HCT116 (cell line): ENCODE results near the gene TAS2R39. TPM values are rescaled to one million over a fixed set of nuclear protein-coding genes. Genes with fewer than 3 reads are reported as not detected.

Experiments
- ATAC-seq: fragments of 200-7000 bp; cut with Tn5 transposase; 2 replicates; pipeline ENCODE4 v1.9.1; 2020; ENCODE audit warnings: mild to moderate bottlenecking, moderate library complexity
- Bru-seq: library from RNA; stranded (reverse); fragments of 400-500 nt; gene quantifications from one replicate; lab custom pipeline; 2021; lab: Mats Ljungman, UMichigan
- BruChase-seq, 2 experiments: library from RNA; stranded (reverse); fragments of 400-500 nt; gene quantifications; one replicate each; lab custom pipeline; 2021; lab: Mats Ljungman, UMichigan
- BruUV-seq: library from RNA; stranded (reverse); fragments of 400-500 nt; replicated peaks from 2 replicates; lab custom pipeline; 2021; lab: Mats Ljungman, UMichigan
- CTCF ChIA-PET: fragments of 300-600 bp; sonication (Branson Sonifier 250); formaldehyde crosslinking; loops from one replicate; lab custom pipeline; 2021; ENCODE audit warnings: antibody characterized with exemption; lab: Charles Lee
- POLR2A ChIA-PET: fragments of 300-600, 350-600 bp; sonication (Branson Sonifier 250); formaldehyde crosslinking; loops from one replicate; lab custom pipeline; 2021; ENCODE audit warnings: antibody characterized with exemption; lab: Charles Lee
- RAD21 ChIA-PET, 2 experiments: fragments of 300-600 bp; sonication (Branson Sonifier 250); formaldehyde crosslinking; loops; one replicate each; lab custom pipeline; 2023; ENCODE audit warnings: low total read pairs in 2 of 2; ENCODE audit not compliant: uncharacterized antibody in 2 of 2, unreplicated experiment in 2 of 2, low non-redundant PET in 1 of 2; lab: Charles Lee
- DNase-seq: peaks from one replicate; pipeline ENCODE4 v3.0.0-alpha.2; 2010; ENCODE audit warnings: low read depth, low spot score
- H2AFZ ChIP-seq: fragments of 200-600 bp; shearing (Covaris generic), sonication (generic); 2 replicates; pipeline ENCODE4 v1.6.1; 2017; ENCODE audit warnings: low read depth, mixed run types, mixed read lengths, antibody characterized with exemption, low read length; ENCODE audit not compliant: poor library complexity, severe bottlenecking
- H3K27ac ChIP-seq: 2 replicates; pipeline ENCODE4 v1.5.1; 2012; ENCODE audit warnings: low read depth, low read length
- H3K27me3 ChIP-seq: fragments of 200-600 bp; sonication (generic); 2 replicates; pipeline ENCODE4 v1.6.1; 2016; ENCODE audit warnings: mixed run types, low read length, mixed read lengths; ENCODE audit not compliant: insufficient read depth
- H3K36me3 ChIP-seq, 2 experiments: fragments of 200-500 bp in 1 of 2; fragments of 200-600 bp in 1 of 2; sonication (Bioruptor generic) in 1 of 2; sonication (generic) in 1 of 2; 2 replicates each; pipeline versions ENCODE4 v1.5.1 to v1.6.1; 2014 to 2016; ENCODE audit warnings: low read length in 2 of 2, inconsistent platforms in 1 of 2, mixed read lengths in 1 of 2, mixed run types in 1 of 2; ENCODE audit not compliant: insufficient read depth in 2 of 2, control insufficient read depth in 1 of 2
- H3K4me1 ChIP-seq, 2 experiments: fragments of 200-600 bp in 1 of 2; sonication (generic) in 1 of 2; 2 replicates each; pipeline versions ENCODE4 v1.5.1 to v1.6.1; 2012 to 2017; ENCODE audit warnings: low read length in 2 of 2, inconsistent platforms in 1 of 2, mild to moderate bottlenecking in 1 of 2, mixed read lengths in 1 of 2, mixed run types in 1 of 2, moderate library complexity in 1 of 2; ENCODE audit not compliant: insufficient read depth in 2 of 2, control insufficient read depth in 1 of 2
- H3K4me2 ChIP-seq: fragments of 200-600 bp; sonication (generic); 2 replicates; pipeline ENCODE4 v1.6.1; 2017; ENCODE audit warnings: mixed run types, low read length, mixed read lengths
- H3K4me3 ChIP-seq, 2 experiments: fragments of 200-600 bp in 1 of 2; sonication (generic) in 1 of 2; replicated peaks in 1 of 2; 2 replicates each; pipeline ENCODE4 v1.5.1; 2011 to 2016; ENCODE audit warnings: low read length in 2 of 2, control low read depth in 1 of 2, low read depth in 1 of 2, mild to moderate bottlenecking in 1 of 2, mixed read lengths in 1 of 2, mixed run types in 1 of 2
- H3K79me2 ChIP-seq: fragments of 200-600 bp; sonication (generic); 2 replicates; pipeline ENCODE4 v1.6.1; 2017; ENCODE audit warnings: mild to moderate bottlenecking, mixed run types, low read length, moderate library complexity, mixed read lengths; ENCODE audit not compliant: insufficient read depth
- H3K9ac ChIP-seq: fragments of 200-600 bp; sonication (generic); 2 replicates; pipeline ENCODE4 v1.6.1; 2016; ENCODE audit warnings: low read length, mixed read lengths
- H3K9me2 ChIP-seq: fragments of 200-600 bp; sonication (generic), shearing (Covaris generic); 2 replicates; pipeline ENCODE4 v1.6.1; 2017; ENCODE audit warnings: mixed run types, mild to moderate bottlenecking, moderate library complexity; ENCODE audit not compliant: insufficient read depth
- H3K9me3 ChIP-seq, 2 experiments: fragments of 200-500 bp in 1 of 2; fragments of 200-600 bp in 1 of 2; sonication (Bioruptor generic) in 1 of 2; sonication (generic) in 1 of 2; 2 replicates each; pipeline ENCODE4 v1.6.1; 2014 to 2017; ENCODE audit warnings: low read length in 2 of 2, mixed read lengths in 2 of 2, inconsistent platforms in 1 of 2, low read depth in 1 of 2, mild to moderate bottlenecking in 1 of 2, mixed run types in 1 of 2, moderate library complexity in 1 of 2; ENCODE audit not compliant: control insufficient read depth in 1 of 2, insufficient read depth in 1 of 2
- H4K20me1 ChIP-seq: fragments of 200-600 bp; sonication (generic), shearing (Covaris generic); 2 replicates; pipeline ENCODE4 v1.6.1; 2017; ENCODE audit warnings: mixed run types, mild to moderate bottlenecking, moderate library complexity; ENCODE audit not compliant: insufficient read depth
- ATF3 ChIP-seq: IDR thresholded peaks from 2 replicates; pipeline ENCODE4 v1.6.1; 2012
- CBX3 ChIP-seq: IDR thresholded peaks from 2 replicates; pipeline ENCODE4 v1.6.1; 2012; ENCODE audit warnings: low read depth
- CTCF ChIP-seq, 3 experiments: fragments of 200-600 bp in 1 of 3; sonication (generic) in 1 of 3; IDR thresholded peaks in 2 of 3; conservative IDR thresholded peaks in 1 of 3; 2 replicates each; pipeline ENCODE4 v1.5.1; 2012 to 2017; ENCODE audit warnings: low read depth in 2 of 3, low read length in 2 of 3, antibody characterized with exemption in 1 of 3, borderline replicate concordance in 1 of 3, control low read depth in 1 of 3, mild to moderate bottlenecking in 1 of 3, mixed read lengths in 1 of 3, mixed run types in 1 of 3, moderate library complexity in 1 of 3; ENCODE audit not compliant: insufficient read depth in 1 of 3
- EGR1 ChIP-seq: IDR thresholded peaks from 2 replicates; pipeline ENCODE4 v1.6.1; 2012; ENCODE audit warnings: low read depth
- ELF1 ChIP-seq: IDR thresholded peaks from 2 replicates; pipeline ENCODE4 v1.6.1; 2012; ENCODE audit warnings: low read depth, borderline replicate concordance
- EZH2 ChIP-seq: fragments of 200-600 bp; sonication (generic); IDR thresholded peaks from 2 replicates; pipeline ENCODE4 v1.6.1; 2017; ENCODE audit warnings: antibody characterized with exemption, mixed run types
- FOSL1 ChIP-seq: IDR thresholded peaks from 2 replicates; pipeline ENCODE4 v1.6.1; 2012; ENCODE audit warnings: low read depth
- JUND ChIP-seq: IDR thresholded peaks from 2 replicates; pipeline ENCODE4 v1.6.1; 2012
- MAX ChIP-seq: IDR thresholded peaks from 2 replicates; pipeline ENCODE4 v1.6.1; 2012
- POLR2A ChIP-seq: IDR thresholded peaks from 2 replicates; pipeline ENCODE4 v1.7.0; 2011; ENCODE audit warnings: borderline replicate concordance; ENCODE audit not compliant: insufficient read depth, insufficient read length; ENCODE audit errors: extremely low read depth
- POLR2AphosphoS5 ChIP-seq: IDR thresholded peaks from 2 replicates; pipeline ENCODE4 v1.6.1; 2011; ENCODE audit warnings: mild to moderate bottlenecking, low read depth, low read length, moderate library complexity
- RAD21 ChIP-seq: IDR thresholded peaks from 2 replicates; pipeline ENCODE4 v1.6.1; 2012; ENCODE audit warnings: low read depth, mild to moderate bottlenecking
- REST ChIP-seq: IDR thresholded peaks from 2 replicates; pipeline ENCODE4 v1.6.1; 2012; ENCODE audit warnings: low read depth
- SIN3A ChIP-seq: IDR thresholded peaks from 2 replicates; pipeline ENCODE4 v1.6.1; 2012; ENCODE audit warnings: low read depth
- SRF ChIP-seq: IDR thresholded peaks from 2 replicates; pipeline ENCODE4 v1.6.1; 2012; ENCODE audit warnings: low read depth
- YY1 ChIP-seq: IDR thresholded peaks from 2 replicates; pipeline ENCODE4 v1.6.1; 2011; ENCODE audit warnings: low read length, low read depth, moderate library complexity, mild to moderate bottlenecking; ENCODE audit not compliant: insufficient replicate concordance; ENCODE audit errors: extremely low read depth
- ZFX ChIP-seq: fragments of 450-650 bp; IDR thresholded peaks from 2 replicates; pipeline ENCODE4 v1.6.1; 2017
- intact Hi-C: fragments of 100-400 bp; cut with micrococcal nuclease; formaldehyde crosslinking; loops from 2 replicates; pipeline ENCODE4 v1.10.0; 2022
- long read RNA-seq: library from polyadenylated mRNA; unstranded; transcript quantifications from one replicate; pipeline ENCODE4 v2.0.0, GENCODE V29; 2021; ENCODE audit not compliant: unreplicated experiment
- polyA plus RNA-seq: library from polyadenylated mRNA; unstranded; fragments of >200 nt; gene quantifications from 2 replicates; pipeline ENCODE4 v1.2.1, GENCODE V29; 2012; ENCODE audit warnings: missing spikeins
- total RNA-seq: library from RNA; stranded (reverse); gene quantifications from one replicate; pipeline ENCODE4 v1.2.1, GENCODE V29; 2021; ENCODE audit not compliant: unreplicated experiment

Gene TAS2R39
- total RNA-seq = not detected
- not detected in 2 replicates for polyA plus RNA-seq
- Bru-seq, nascent RNA = not detected
- not detected for BruChase-seq, experiment 1, labeled RNA remaining after a 6-hour chase
- not detected for BruChase-seq, experiment 2, labeled RNA remaining after a 2-hour chase
- long read RNA-seq = 0 reads

GRCh38 chr7:143183024-143183423 is at the start of gene TAS2R39:
Gene TAS2R39, plus strand, starts transcription at chr7:143183419. Its CDS starts 0 bp downstream, at chr7:143183419.
- BruUV-seq = no TSS peak
- H3K79me2 ChIP-seq = no peaks in the 10 kb centered on the region
- no peak within 1 kb of the TSS for H3K27ac ChIP-seq
- H3K4me3 ChIP-seq = no peak within 1 kb of the TSS
- CTCF ChIA-PET = interaction anchor here (1.3 kb wide), 1 partner anchor 32 kb away, joined by 3 read pairs; no protein-coding TSS in a partner anchor
- no peaks in the 10 kb centered on the region for H4K20me1 ChIP-seq
- no peak within 1 kb of the TSS for H3K9ac ChIP-seq
- H3K4me1 ChIP-seq = no peaks in the 10 kb centered on the region
- ATAC-seq = no peak
- no peaks in the 10 kb centered on the region; a peak in 1 of 4 replicates for H3K9me3 ChIP-seq
- H2AFZ ChIP-seq = no peak within 1 kb of the TSS
- RAD21 ChIA-PET = no interaction called here
- H3K9me2 ChIP-seq = no peaks in the 10 kb centered on the region
- no peak for DNase-seq
- H3K36me3 ChIP-seq = no peaks in the 10 kb centered on the region
- intact Hi-C loops = no loop called here
- no peaks in the 10 kb centered on the region for H3K27me3 ChIP-seq
- H3K4me2 ChIP-seq = no peak within 1 kb of the TSS
- POLR2A ChIA-PET = no interaction called here
- TF ChIP-seq SIN3A = no peak
- TF ChIP-seq, all 23 proteins: peak for 0

GRCh38 chr7:143147070-143147469 is 36.1 kb upstream of the TAS2R39 start:
- Histone ChIP-seq H3K9ac (no peak overlapping the region), H3K9me3 (no peaks in the 10 kb centered on the region), H3K36me3 (no peaks in the 10 kb centered on the region), H3K4me1 (no peaks in the 10 kb centered on the region), H3K9me2 (no peaks in the 10 kb centered on the region), H4K20me1 (no peaks in the 10 kb centered on the region), H3K79me2 (no peaks in the 10 kb centered on the region), H3K4me3 (no peak overlapping the region), H3K27me3 (no peaks in the 10 kb centered on the region), H3K4me2 (no peak overlapping the region), H2AFZ (no peak overlapping the region), H3K27ac (no peak overlapping the region)
- POLR2A ChIA-PET = no interaction called here
- ATAC-seq (no peak), DNase-seq (no peak)
- TF ChIP-seq ZFX (no peak), RAD21 (no peak), JUND (no peak), ATF3 (no peak), REST (no peak), MAX (no peak), CTCF (IDR thresholded peaks at IDR 0.05 in 2 of 3, conservative IDR thresholded peaks at IDR 0.05 in 1 of 3; ENCODE audit: borderline replicate concordance in 1 of 3, insufficient read depth in 1 of 3, low read depth in 2 of 3, low read length in 2 of 3) (no peak), POLR2AphosphoS5 (no peak), FOSL1 (no peak), EGR1 (no peak), POLR2A (no peak), SRF (no peak), EZH2 (no peak), CBX3 (no peak), ELF1 (no peak), YY1 (no peak)
- BruUV-seq = no TSS peak
- CTCF ChIA-PET = no interaction called here
- intact Hi-C loops = no loop called here
- RAD21 ChIA-PET = no interaction called here
